Small intestine (tissue), 7 donors: ENCODE measurements around the gene SLC38A5. TPM values are rescaled to one million over a fixed set of nuclear protein-coding genes. Genes with fewer than 3 reads are reported as not detected.
"Not testable (repeated sequence)": the region's sequence is repeated elsewhere in the genome, so short reads cannot be mapped to it uniquely, and the experiment has no call there.

Experiments
- DNase-seq, 2 donors: peaks; one replicate each; pipeline versions ENCODE4 v3.0.0 to v3.0.0-alpha.2; 2013
- FAIRE-seq: peaks from 2 replicates; lab custom pipeline; 2012; peaks lifted over from hg19 to GRCh38; lab: Jason Lieb, UNC
- H3K27ac ChIP-seq, 3 donors: one replicate each; pipeline ENCODE4 v1.5.1; 2013; ENCODE audit warnings: low read length in 2 of 3, mild to moderate bottlenecking in 2 of 3, control low read depth in 1 of 3, inconsistent platforms in 1 of 3, low read depth in 1 of 3, moderate library complexity in 1 of 3
- H3K27me3 ChIP-seq, 3 donors: one replicate each; pipeline ENCODE4 v1.6.1; 2013; ENCODE audit warnings: low read length in 3 of 3, inconsistent platforms in 1 of 3; ENCODE audit not compliant: control insufficient read depth in 3 of 3, insufficient read depth in 3 of 3
- H3K36me3 ChIP-seq, 3 donors: one replicate each; pipeline ENCODE4 v1.6.1; 2013; ENCODE audit warnings: low read length in 3 of 3, inconsistent platforms in 1 of 3, low read depth in 1 of 3, mild to moderate bottlenecking in 1 of 3, moderate library complexity in 1 of 3; ENCODE audit not compliant: control insufficient read depth in 3 of 3, insufficient read depth in 2 of 3
- H3K4me1 ChIP-seq, 3 donors: one replicate each; pipeline ENCODE4 v1.6.1; 2013; ENCODE audit warnings: low read length in 2 of 3, inconsistent platforms in 1 of 3, low read depth in 1 of 3, mild to moderate bottlenecking in 1 of 3, moderate library complexity in 1 of 3; ENCODE audit not compliant: control insufficient read depth in 3 of 3, insufficient read depth in 2 of 3
- H3K4me3 ChIP-seq, 3 donors: one replicate each; pipeline ENCODE4 v1.5.1; 2013; ENCODE audit warnings: low read length in 3 of 3, control low read depth in 1 of 3, inconsistent platforms in 1 of 3, low read depth in 1 of 3, mild to moderate bottlenecking in 1 of 3, moderate library complexity in 1 of 3
- H3K9me3 ChIP-seq, 2 donors: one replicate each; pipeline ENCODE4 v1.6.1; 2013; ENCODE audit warnings: low read depth in 1 of 2, low read length in 1 of 2; ENCODE audit not compliant: control insufficient read depth in 2 of 2, insufficient read depth in 1 of 2
- WGBS, 3 donors: extraction: QIAGEN DNeasy Blood & Tissue Kit; methylation state at CpG; one replicate each; pipeline ENCODE4 v1.1.7; 2013; 5-methylcytosine and 5-hydroxymethylcytosine counted together
- polyA plus RNA-seq, 4 donors: library from polyadenylated mRNA; stranded (reverse) in 3 of 4; unstranded in 1 of 4; fragments of 200-250 nt in 3 of 4; fragments of 120-200 nt in 1 of 4; gene quantifications; one replicate each; pipeline versions ENCODE4 v1.2.1 to v1.2.3, GENCODE V29; 2013
- donor health status: healthy with polysubstance abuse.
- donor health status: control.
- donor health status: control.
- donor health status: Bipolar disorder and iron deficiency.
- donor health status: healthy.

The SLC38A5 gene
- polyA plus RNA-seq, 4 donors: 2.0 to 77.7 (median 32.6) TPM

- no peaks in the 10 kb centered on the region for H3K27me3 ChIP-seq
- H3K4me3 ChIP-seq: no peak overlapping the region
- DNase-seq (no peak), FAIRE-seq (no peak)
- no peaks in the 10 kb centered on the region for H3K4me1 ChIP-seq
- H3K27ac ChIP-seq: no peak overlapping the region
- no peaks in the 10 kb centered on the region for H3K9me3 ChIP-seq
- no peaks in the 10 kb centered on the region for H3K36me3 ChIP-seq
Measured at GRCh38 chrX:48450076-48450475, 20.0 kb downstream of the SLC38A5 start.

- not testable (repeated sequence) for H3K36me3 ChIP-seq, FAIRE-seq, H3K4me1 ChIP-seq, H3K27me3 ChIP-seq, H3K9me3 ChIP-seq, H3K4me3 ChIP-seq, H3K27ac ChIP-seq, DNase-seq
- 85 to 97% (median 94%) methylated on average over 6 of the region's 6 CpGs for WGBS, 3 donors
Measured at GRCh38 chrX:48447201-48447600, 22.9 kb downstream of the SLC38A5 start.

- H3K9me3 ChIP-seq, H3K27ac ChIP-seq, FAIRE-seq, H3K4me3 ChIP-seq, H3K4me1 ChIP-seq, H3K36me3 ChIP-seq, DNase-seq, H3K27me3 ChIP-seq: not testable (repeated sequence)
- 58 to 75% (median 73%) methylated on average over 13 of the region's 13 CpGs for WGBS, 3 donors
Measured at GRCh38 chrX:48433713-48434112, 36.3 kb downstream of the SLC38A5 start.

GRCh38 chrX:48430166-48430565, 39.9 kb downstream of the SLC38A5 start:
- FAIRE-seq, DNase-seq, H3K36me3 ChIP-seq, H3K27ac ChIP-seq, H3K4me3 ChIP-seq, H3K9me3 ChIP-seq, H3K27me3 ChIP-seq, H3K4me1 ChIP-seq: not testable (repeated sequence)
- WGBS, 3 donors: 57 to 67% (median 59%) methylated on average over 4 of the region's 4 CpGs

- WGBS, 3 donors: 71 to 88% (median 78%) methylated on average over 5 of the region's 5 CpGs
- not testable (repeated sequence) for H3K27ac ChIP-seq, H3K4me1 ChIP-seq, H3K9me3 ChIP-seq, H3K36me3 ChIP-seq, DNase-seq, H3K4me3 ChIP-seq, FAIRE-seq, H3K27me3 ChIP-seq
Measured at GRCh38 chrX:48429606-48430005, 40.5 kb downstream of the SLC38A5 start.

- not testable (repeated sequence) for H3K27me3 ChIP-seq, FAIRE-seq, H3K9me3 ChIP-seq, H3K27ac ChIP-seq, H3K4me1 ChIP-seq, DNase-seq, H3K36me3 ChIP-seq, H3K4me3 ChIP-seq
- WGBS, 3 donors: no CpG with 5 or more reads among the region's 12 CpGs
Measured at GRCh38 chrX:48427027-48427716, 42.9 kb downstream of the SLC38A5 start.

- not testable (repeated sequence) for FAIRE-seq, H3K4me3 ChIP-seq, H3K27ac ChIP-seq, H3K36me3 ChIP-seq, DNase-seq, H3K4me1 ChIP-seq, H3K9me3 ChIP-seq, H3K27me3 ChIP-seq
- WGBS, 3 donors: no CpG with 5 or more reads among the region's 15 CpGs
Measured at GRCh38 chrX:48411860-48412259, 58.2 kb downstream of the SLC38A5 start, which contains the start of gene SSX4B. Gene SSX4B (minus strand): TSS chrX:48411960. CDS start chrX:48411372, 588 bp downstream.
